ENCODE measurements around the gene MAML3.

The MAML3 gene

GRCh38 chr4:139899346-139899745 lies 254.6 kb downstream of the MAML3 start:
- no peak for DNase-seq (ENCODE audit: low spot score)

GRCh38 chr4:139898293-139898692 lies 255.7 kb downstream of the MAML3 start:
- DNase-seq (ENCODE audit: low spot score): no peak

GRCh38 chr4:139896091-139896604 lies 257.8 kb downstream of the MAML3 start:
- DNase-seq (ENCODE audit: low spot score): no peak

GRCh38 chr4:139893801-139894200 lies 260.2 kb downstream of the MAML3 start:
- DNase-seq (ENCODE audit: low spot score): no peak

- DNase-seq (ENCODE audit: low spot score): no peak
These were observed 260.8 kb downstream of the MAML3 start for GRCh38 chr4:139892973-139893736.

GRCh38 chr4:139890816-139891215 lies 263.2 kb downstream of the MAML3 start:
- DNase-seq (ENCODE audit: low spot score): no peak

- no peak for DNase-seq (ENCODE audit: low spot score)
These were observed 264.1 kb downstream of the MAML3 start for GRCh38 chr4:139889901-139890300.

- no peak for DNase-seq (ENCODE audit: low spot score)
These were observed 264.7 kb downstream of the MAML3 start for GRCh38 chr4:139889264-139889663.

- no peak for DNase-seq (ENCODE audit: low spot score)
These were observed 265.8 kb downstream of the MAML3 start for GRCh38 chr4:139887962-139888735.

- DNase-seq (ENCODE audit: low spot score): no peak
These were observed 266.6 kb downstream of the MAML3 start for GRCh38 chr4:139887376-139887802.

GRCh38 chr4:139886798-139887197 lies 267.2 kb downstream of the MAML3 start:
- no peak for DNase-seq (ENCODE audit: low spot score)

GRCh38 chr4:139884438-139884837 lies 269.5 kb downstream of the MAML3 start:
- no peak for DNase-seq (ENCODE audit: low spot score)

- DNase-seq (ENCODE audit: low spot score): no peak
These were observed 273.1 kb downstream of the MAML3 start for GRCh38 chr4:139880841-139881240.

- DNase-seq (ENCODE audit: low spot score): no peak
These were observed 275.9 kb downstream of the MAML3 start for GRCh38 chr4:139878050-139878449.

GRCh38 chr4:139876337-139876941 lies 277.5 kb downstream of the MAML3 start:
- no peak for DNase-seq (ENCODE audit: low spot score)

GRCh38 chr4:139875411-139875825 lies 278.6 kb downstream of the MAML3 start:
- DNase-seq (ENCODE audit: low spot score): no peak

GRCh38 chr4:139873111-139873860 lies 280.7 kb downstream of the MAML3 start:
- no peak for DNase-seq (ENCODE audit: low spot score)

GRCh38 chr4:139872274-139872673 lies 281.7 kb downstream of the MAML3 start:
- DNase-seq (ENCODE audit: low spot score): no peak

GRCh38 chr4:139869810-139870209 lies 284.2 kb downstream of the MAML3 start:
- no peak for DNase-seq (ENCODE audit: low spot score)

GRCh38 chr4:139866276-139866962 lies 287.6 kb downstream of the MAML3 start:
- no peak for DNase-seq (ENCODE audit: low spot score)

- no peak for DNase-seq (ENCODE audit: low spot score)
These were observed 288.4 kb downstream of the MAML3 start for GRCh38 chr4:139865537-139865936.

Data from hematopoietic multipotent progenitor cell treated with erythropoietin and hydrocortisone succinate and interleukin-3 and kit ligand, for 15 days (in vitro differentiated cells).